Activated naive CD8-positive, alpha-beta T cell treated with anti-CD3 and anti-CD28 coated beads, Interleukin-2, amount 50 U/mL, for 24 hours (primary cell): Measurements from ENCODE around the gene LYSMD1.
A peak's percentile ranks its signal among the peaks of the same experiment; 100 is the strongest.
"Not testable (repeated sequence)": the region's sequence is repeated elsewhere in the genome, so short reads cannot be mapped to it uniquely, and the experiment has no call there.

ENCODE experiments used
- ATAC-seq: fragments of 150-1000 bp; cut with Tn5 transposase; one replicate; pipeline ENCODE4 v1.10.0; 2021
- DNase-seq: peaks from one replicate; pipeline ENCODE4 v3.0.0; 2021
- H3K27ac Mint-ChIP-seq: one replicate; pipeline ENCODE4 v1.8.0; 2021; ENCODE audit warnings: mild to moderate bottlenecking, mixed read lengths
- H3K27me3 Mint-ChIP-seq: one replicate; pipeline ENCODE4 v1.8.0; 2021; ENCODE audit warnings: mixed read lengths
- H3K36me3 Mint-ChIP-seq: one replicate; pipeline ENCODE4 v1.8.0; 2021; ENCODE audit warnings: low read depth, mixed read lengths
- H3K4me1 Mint-ChIP-seq: one replicate; pipeline ENCODE4 v1.8.0; 2021; ENCODE audit warnings: mixed read lengths
- H3K4me3 Mint-ChIP-seq: one replicate; pipeline ENCODE4 v1.8.0; 2021; ENCODE audit warnings: mild to moderate bottlenecking, moderate library complexity, mixed read lengths
- H3K9me3 Mint-ChIP-seq: one replicate; pipeline ENCODE4 v1.8.0; 2021; ENCODE audit warnings: mixed read lengths

Gene LYSMD1

GRCh38 chr1:151189637-151190445 lies 24.1 kb upstream of the LYSMD1 start, which contains the start of gene VPS72:
TSS of gene VPS72 (minus strand) at chr1:151190197. CDS start at chr1:151190121, 76 bp downstream.
- H3K4me3 Mint-ChIP-seq: peak within 1 kb of the TSS; percentile 94
- H3K36me3 Mint-ChIP-seq: peaks cover 11% of the 10 kb centered on the region
- H3K4me1 Mint-ChIP-seq: peaks cover 28% of the 10 kb centered on the region
- H3K27me3 Mint-ChIP-seq: no peaks in the 10 kb centered on the region
- DNase-seq: peak; percentile 85
- no peaks in the 10 kb centered on the region for H3K9me3 Mint-ChIP-seq
- H3K27ac Mint-ChIP-seq: peak within 1 kb of the TSS; percentile 94
- peak; percentile 98 for ATAC-seq

- not testable (repeated sequence) for H3K9me3 Mint-ChIP-seq, H3K27me3 Mint-ChIP-seq, ATAC-seq, DNase-seq
- H3K27ac Mint-ChIP-seq: peak overlapping the region; percentile 94
- H3K4me3 Mint-ChIP-seq: peak overlapping the region; percentile 94
- H3K36me3 Mint-ChIP-seq: peaks cover 20% of the 10 kb centered on the region
- H3K4me1 Mint-ChIP-seq: peaks cover 28% of the 10 kb centered on the region
Observed at GRCh38 chr1:151188667-151189066, 23.0 kb upstream of the LYSMD1 start.

- ATAC-seq: no peak
- H3K4me3 Mint-ChIP-seq: no peak overlapping the region
- peaks cover 32% of the 10 kb centered on the region for H3K36me3 Mint-ChIP-seq
Observed at GRCh38 chr1:151187205-151187604, 21.5 kb upstream of the LYSMD1 start.

GRCh38 chr1:151184211-151184610 lies 18.5 kb upstream of the LYSMD1 start:
- Mint-ChIP-seq H3K27ac (no peak overlapping the region), H3K9me3 (no peaks in the 10 kb centered on the region), H3K4me1 (peaks cover 16% of the 10 kb centered on the region), H3K4me3 (no peak overlapping the region), H3K36me3 (peaks cover 42% of the 10 kb centered on the region), H3K27me3 (no peaks in the 10 kb centered on the region)
- no peak for DNase-seq
- no peak for ATAC-seq

More at GRCh38 chr1:151187205-151187604, 21.5 kb upstream of the LYSMD1 start:
- no peaks in the 10 kb centered on the region for H3K9me3 Mint-ChIP-seq
- peaks cover 28% of the 10 kb centered on the region for H3K4me1 Mint-ChIP-seq
- H3K27me3 Mint-ChIP-seq: no peaks in the 10 kb centered on the region
- H3K27ac Mint-ChIP-seq: no peak overlapping the region
- DNase-seq: no peak

- peaks cover 32% of the 10 kb centered on the region for H3K36me3 Mint-ChIP-seq
- H3K27me3 Mint-ChIP-seq: no peaks in the 10 kb centered on the region
- ATAC-seq (no peak), DNase-seq (no peak)
- H3K9me3 Mint-ChIP-seq: no peaks in the 10 kb centered on the region
- H3K27ac Mint-ChIP-seq: peak overlapping the region; percentile 57
- no peak overlapping the region for H3K4me3 Mint-ChIP-seq
- no peaks in the 10 kb centered on the region for H3K4me1 Mint-ChIP-seq
Observed at GRCh38 chr1:151176514-151177045, 10.9 kb upstream of the LYSMD1 start.

- Mint-ChIP-seq H3K27ac (peak within 1 kb of the TSS; percentile 57), H3K27me3 (no peaks in the 10 kb centered on the region), H3K9me3 (no peaks in the 10 kb centered on the region), H3K36me3 (peaks cover 29% of the 10 kb centered on the region), H3K4me1 (no peaks in the 10 kb centered on the region), H3K4me3 (no peak within 1 kb of the TSS)
- DNase-seq: no peak
- ATAC-seq: peak; percentile 42
Observed at GRCh38 chr1:151175863-151176262, 10.2 kb upstream of the LYSMD1 start, which contains the start of gene TMOD4. TSS of gene TMOD4 (minus strand) at chr1:151175981. CDS start at chr1:151174875, 1,106 bp downstream.

GRCh38 chr1:151175041-151175741 lies 9.5 kb upstream of the LYSMD1 start:
- no peak overlapping the region for H3K27ac Mint-ChIP-seq
- H3K36me3 Mint-ChIP-seq: peaks cover 27% of the 10 kb centered on the region
- no peaks in the 10 kb centered on the region for H3K9me3 Mint-ChIP-seq
- DNase-seq (no peak), ATAC-seq (no peak)
- H3K4me3 Mint-ChIP-seq: no peak overlapping the region
- no peaks in the 10 kb centered on the region for H3K4me1 Mint-ChIP-seq
- no peaks in the 10 kb centered on the region for H3K27me3 Mint-ChIP-seq

GRCh38 chr1:151171190-151171589 lies 5.5 kb upstream of the LYSMD1 start:
- peaks cover 37% of the 10 kb centered on the region for H3K36me3 Mint-ChIP-seq
- H3K4me1 Mint-ChIP-seq: peaks cover 19% of the 10 kb centered on the region
- DNase-seq (no peak), ATAC-seq (no peak)
- H3K4me3 Mint-ChIP-seq: no peak overlapping the region
- peak overlapping the region; percentile 24 for H3K27ac Mint-ChIP-seq
- H3K9me3 Mint-ChIP-seq: no peaks in the 10 kb centered on the region
- no peaks in the 10 kb centered on the region for H3K27me3 Mint-ChIP-seq

- ATAC-seq (no peak), DNase-seq (no peak)
- peak overlapping the region; percentile 100 for H3K27ac Mint-ChIP-seq
- H3K36me3 Mint-ChIP-seq: peaks cover 48% of the 10 kb centered on the region
- peaks cover 4% of the 10 kb centered on the region for H3K9me3 Mint-ChIP-seq
- peaks cover 3% of the 10 kb centered on the region for H3K27me3 Mint-ChIP-seq
- peaks cover 47% of the 10 kb centered on the region for H3K4me1 Mint-ChIP-seq
- peak overlapping the region; percentile 100 for H3K4me3 Mint-ChIP-seq
Observed at GRCh38 chr1:151167116-151167515, 1.4 kb upstream of the LYSMD1 start.

GRCh38 chr1:151166505-151166956 lies 829 bp upstream of the LYSMD1 start:
- Mint-ChIP-seq H3K27me3 (peaks cover 3% of the 10 kb centered on the region), H3K36me3 (peaks cover 52% of the 10 kb centered on the region), H3K4me3 (peak overlapping the region; percentile 100), H3K27ac (peak overlapping the region; percentile 100), H3K9me3 (peaks cover 4% of the 10 kb centered on the region), H3K4me1 (peaks cover 53% of the 10 kb centered on the region)
- DNase-seq (no peak), ATAC-seq (no peak)

- ATAC-seq (no peak), DNase-seq (no peak)
- H3K4me1 Mint-ChIP-seq: peaks cover 61% of the 10 kb centered on the region
- H3K27ac Mint-ChIP-seq: peak overlapping the region; percentile 100
- peaks cover 59% of the 10 kb centered on the region for H3K36me3 Mint-ChIP-seq
- peaks cover 3% of the 10 kb centered on the region for H3K27me3 Mint-ChIP-seq
- H3K9me3 Mint-ChIP-seq: peaks cover 4% of the 10 kb centered on the region
- H3K4me3 Mint-ChIP-seq: peak overlapping the region; percentile 100
Observed at GRCh38 chr1:151165281-151165737, 393 bp downstream of the LYSMD1 start.

GRCh38 chr1:151164732-151165280 lies 896 bp downstream of the LYSMD1 start:
- Mint-ChIP-seq H3K27me3 (peaks cover 3% of the 10 kb centered on the region), H3K9me3 (peaks cover 4% of the 10 kb centered on the region), H3K27ac (peak overlapping the region; percentile 100), H3K4me1 (peaks cover 65% of the 10 kb centered on the region), H3K4me3 (peak overlapping the region; percentile 100), H3K36me3 (peaks cover 61% of the 10 kb centered on the region)
- DNase-seq (no peak), ATAC-seq (no peak)

- Mint-ChIP-seq H3K9me3 (no peaks in the 10 kb centered on the region), H3K36me3 (peaks cover 56% of the 10 kb centered on the region), H3K4me1 (peaks cover 70% of the 10 kb centered on the region), H3K4me3 (peak overlapping the region; percentile 99), H3K27ac (peak overlapping the region; percentile 97), H3K27me3 (peaks cover 1% of the 10 kb centered on the region)
- DNase-seq (no peak), ATAC-seq (no peak)
Observed at GRCh38 chr1:151159373-151159772, 6.3 kb downstream of the LYSMD1 start.

- peaks cover 66% of the 10 kb centered on the region for H3K4me1 Mint-ChIP-seq
- H3K9me3 Mint-ChIP-seq: no peaks in the 10 kb centered on the region
- H3K27me3 Mint-ChIP-seq: peaks cover 1% of the 10 kb centered on the region
- H3K27ac Mint-ChIP-seq: peak overlapping the region; percentile 97
- DNase-seq (no peak), ATAC-seq (no peak)
- H3K4me3 Mint-ChIP-seq: peak overlapping the region; percentile 99
- H3K36me3 Mint-ChIP-seq: peaks cover 52% of the 10 kb centered on the region
Observed at GRCh38 chr1:151158751-151159251, 6.9 kb downstream of the LYSMD1 start.
